ENCODE measurements around the gene UBE2D2.

Gene UBE2D2

DNA sequence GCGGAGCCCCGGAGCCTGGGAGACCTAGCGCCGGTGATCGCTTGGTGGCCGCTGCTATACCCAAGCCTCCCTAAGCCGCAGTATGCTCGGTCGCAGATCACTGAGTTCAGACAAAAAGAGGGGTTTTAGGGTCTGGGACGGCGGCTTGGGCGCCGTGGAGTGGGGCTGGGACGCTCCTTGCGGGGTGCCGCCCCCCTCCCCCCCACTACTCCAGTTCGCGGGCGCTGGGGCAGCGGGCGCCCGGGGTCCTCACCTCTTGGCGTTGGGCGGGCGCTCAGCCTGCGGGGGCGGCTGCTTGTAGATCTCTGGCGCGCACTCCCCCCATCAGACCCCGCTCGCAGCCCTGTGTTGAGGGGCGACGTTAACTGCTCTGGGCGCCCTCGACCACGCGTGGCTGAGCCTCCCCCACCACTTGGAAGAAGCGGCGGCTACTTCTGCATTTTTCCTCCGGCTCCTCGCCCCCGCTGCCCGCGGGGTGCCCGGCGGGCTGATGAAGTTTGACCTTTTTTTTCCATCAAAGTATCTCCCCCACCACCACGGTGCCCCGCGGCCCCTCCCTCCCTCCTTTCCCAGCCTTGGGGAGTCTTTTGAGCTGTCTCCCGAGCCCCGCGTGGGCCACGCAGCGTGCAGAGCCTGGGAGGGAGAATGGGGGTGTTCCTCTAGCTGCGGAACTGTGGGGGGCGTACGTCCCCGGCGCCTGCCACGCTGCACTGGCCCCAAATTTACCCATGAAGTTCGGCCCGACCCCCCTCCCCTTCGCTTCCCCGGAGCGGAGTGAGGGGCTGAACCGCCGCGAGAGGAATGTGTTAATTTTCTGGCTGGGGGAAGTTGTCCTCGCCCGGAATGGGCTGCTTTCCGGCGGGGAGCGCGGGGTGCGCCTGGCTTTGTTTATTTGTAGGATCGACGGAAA lies 88.2 kb downstream of the UBE2D2 start:
- no peak for DNase-seq

DNA sequence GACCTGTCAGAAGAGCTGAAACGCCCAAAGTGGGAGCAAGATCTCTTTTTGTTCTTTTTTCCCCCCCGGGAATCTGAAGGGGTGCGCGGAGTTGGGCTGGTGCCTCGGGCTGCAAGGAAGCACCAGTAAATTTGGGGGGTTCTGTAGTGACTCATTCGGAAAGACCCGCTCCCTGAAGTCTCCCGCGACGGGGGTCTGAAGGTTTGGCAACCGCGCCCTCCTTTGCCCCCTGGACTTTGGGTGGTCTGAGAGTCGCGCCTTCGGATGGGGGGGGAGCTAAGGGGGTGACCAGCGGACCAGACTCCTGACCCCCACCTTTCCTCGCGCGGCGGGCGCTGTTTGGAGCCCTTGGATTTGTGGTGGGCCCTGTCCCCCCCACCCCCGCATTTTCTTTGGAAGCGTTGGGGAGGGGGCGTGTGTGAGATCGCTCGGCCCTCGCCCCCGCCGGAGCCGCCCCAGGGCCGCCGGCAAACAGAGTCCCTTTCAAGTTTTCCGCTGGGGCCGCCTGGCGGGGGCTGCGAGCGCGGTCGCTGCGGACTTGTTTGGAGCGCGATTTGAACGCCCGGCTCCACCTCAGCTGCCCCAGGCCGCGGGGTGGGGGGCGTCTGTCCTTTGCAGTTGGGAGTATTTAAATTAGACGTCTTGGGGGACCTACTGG lies 89.0 kb downstream of the UBE2D2 start:
- peak in 1 of 4 experiments; percentile 13 for DNase-seq

DNA sequence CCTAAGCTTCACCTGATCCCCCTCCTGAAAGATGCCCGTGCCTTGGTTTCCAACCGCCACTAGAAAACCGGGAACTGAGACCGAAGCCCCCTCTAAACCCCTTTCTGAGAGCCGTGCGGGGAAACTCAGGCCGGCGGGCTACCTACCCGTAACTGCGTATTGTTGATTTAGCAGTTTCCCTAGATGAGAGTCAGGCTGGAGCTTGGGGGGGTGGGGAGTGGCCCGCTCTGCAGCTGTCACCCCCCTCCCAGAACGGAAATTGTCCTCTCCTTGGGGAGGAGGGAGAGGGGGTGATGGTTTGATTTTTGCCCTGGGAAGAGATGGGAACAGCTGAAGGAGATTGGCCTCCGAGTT lies 89.5 kb downstream of the UBE2D2 start:
- DNase-seq: no peak

DNA sequence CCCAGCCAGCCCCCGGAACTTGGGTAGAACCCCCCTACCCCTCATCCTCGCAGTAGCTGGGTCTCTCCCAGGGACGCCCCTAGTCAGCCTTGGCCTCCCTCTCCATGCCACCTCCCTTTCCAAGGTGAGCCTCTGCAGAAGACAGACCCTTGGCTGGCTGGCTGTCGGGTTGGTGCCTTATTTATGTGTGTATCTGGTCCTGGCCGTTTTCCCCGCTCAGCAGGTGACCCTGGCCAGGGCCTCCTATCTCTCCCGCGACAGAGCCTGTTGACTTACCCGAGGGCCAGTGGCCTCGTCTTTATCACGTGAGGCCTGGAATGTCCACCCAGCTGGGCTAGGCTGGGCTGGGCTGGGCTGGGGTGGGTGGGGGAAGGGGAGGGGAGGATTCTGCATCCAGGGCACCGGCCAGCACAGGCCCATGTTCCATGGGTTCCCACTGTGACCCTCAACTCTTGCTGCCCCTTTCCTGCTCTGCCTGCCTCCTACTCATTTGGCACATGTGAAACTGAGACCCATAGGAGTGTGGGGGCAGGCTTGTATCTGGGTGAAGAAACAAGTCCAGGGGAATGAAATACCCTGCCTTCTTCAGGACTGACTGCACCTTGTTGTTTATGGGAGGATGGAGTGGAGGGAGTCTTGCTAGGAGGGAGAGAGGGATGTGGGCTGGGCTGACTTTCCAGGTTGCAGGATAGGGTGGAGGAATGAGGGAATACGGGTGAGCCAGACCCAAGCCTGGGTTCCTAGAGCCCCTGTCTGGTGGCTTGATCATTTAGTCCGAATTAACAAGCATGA lies 90.1 kb downstream of the UBE2D2 start:
- DNase-seq: no peak

GRCh38 chr5:139651853-139652787 lies 91.0 kb downstream of the UBE2D2 start:
- peak in 2 of 4 experiments; percentile 19 to 22 for DNase-seq

GRCh38 chr5:139652788-139653241 lies 91.7 kb downstream of the UBE2D2 start:
- DNase-seq: no peak

DNA sequence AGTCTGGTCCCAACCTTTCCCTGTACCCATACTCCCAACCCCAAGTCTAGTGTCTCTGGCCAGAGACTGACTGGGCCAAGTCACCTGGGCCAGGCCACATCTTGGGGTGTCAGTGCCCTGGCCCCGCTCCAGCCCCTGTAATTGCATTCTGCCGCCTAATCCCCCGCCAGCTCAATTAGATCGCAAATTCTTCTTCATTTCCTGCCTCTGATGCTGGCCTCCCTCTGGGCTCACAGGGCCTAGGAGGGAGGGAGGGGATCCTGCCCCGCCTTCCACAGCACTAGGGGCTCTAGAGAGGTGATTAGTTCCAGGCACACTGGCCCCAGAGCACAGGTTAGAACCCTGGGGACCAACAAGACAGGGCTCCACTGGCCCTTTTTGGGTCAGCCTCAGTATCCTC lies 92.5 kb downstream of the UBE2D2 start:
- DNase-seq: no peak

- DNase-seq: no peak
Observed at GRCh38 chr5:139654464-139654863, 93.3 kb downstream of the UBE2D2 start.

- no peak for DNase-seq
Observed at GRCh38 chr5:139654871-139655491, 93.8 kb downstream of the UBE2D2 start.

- DNase-seq: no peak
Observed at GRCh38 chr5:139655727-139656271, 94.7 kb downstream of the UBE2D2 start.

DNA sequence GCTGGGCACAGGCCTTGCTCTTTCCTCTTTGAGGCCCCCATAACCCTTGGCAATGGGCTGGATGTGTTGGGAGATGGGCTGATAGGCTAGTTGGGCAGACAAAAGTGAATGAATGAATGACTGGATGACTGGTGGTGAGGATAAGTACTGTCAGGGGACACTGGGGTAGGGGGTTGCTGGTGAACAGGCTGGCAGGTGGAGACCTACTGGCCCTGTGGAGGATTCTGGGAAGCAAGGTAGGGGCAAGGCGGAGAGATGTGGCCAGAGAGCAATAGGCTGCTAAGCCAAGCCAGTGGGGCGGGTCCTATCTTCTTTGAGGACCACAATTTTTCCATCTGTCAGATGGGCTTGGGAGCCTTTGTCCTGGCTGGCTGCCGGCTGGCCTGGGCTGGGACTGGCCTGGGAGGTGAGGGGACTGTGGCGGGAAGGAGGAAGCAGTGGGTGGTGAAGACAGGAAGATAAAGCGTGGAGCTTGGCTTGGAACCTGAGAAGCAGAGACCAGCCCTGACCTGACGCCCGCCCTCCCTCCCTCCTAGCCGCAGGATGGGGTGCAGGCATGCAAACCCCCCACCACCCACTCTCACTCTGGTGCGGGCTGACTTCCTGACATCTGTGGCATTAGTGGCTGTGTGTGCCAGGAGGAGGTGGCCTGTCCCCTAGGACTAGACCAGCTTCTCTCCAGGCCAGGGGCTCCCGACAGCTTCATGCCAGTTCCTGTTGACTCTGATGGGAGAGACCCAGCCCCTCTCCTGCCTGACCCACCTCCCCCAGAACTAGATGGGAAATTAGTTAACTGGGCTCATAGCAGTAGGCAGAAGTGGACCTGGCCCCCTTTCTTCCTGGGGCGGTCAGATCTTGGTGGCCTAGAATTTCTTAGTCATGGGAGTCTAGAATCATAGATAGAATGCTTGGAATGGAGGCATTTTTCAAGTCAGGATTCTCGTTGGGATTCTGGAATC lies 96.5 kb downstream of the UBE2D2 start:
- DNase-seq: no peak

- no peak for DNase-seq
Observed at GRCh38 chr5:139658501-139658927, 97.4 kb downstream of the UBE2D2 start.

DNA sequence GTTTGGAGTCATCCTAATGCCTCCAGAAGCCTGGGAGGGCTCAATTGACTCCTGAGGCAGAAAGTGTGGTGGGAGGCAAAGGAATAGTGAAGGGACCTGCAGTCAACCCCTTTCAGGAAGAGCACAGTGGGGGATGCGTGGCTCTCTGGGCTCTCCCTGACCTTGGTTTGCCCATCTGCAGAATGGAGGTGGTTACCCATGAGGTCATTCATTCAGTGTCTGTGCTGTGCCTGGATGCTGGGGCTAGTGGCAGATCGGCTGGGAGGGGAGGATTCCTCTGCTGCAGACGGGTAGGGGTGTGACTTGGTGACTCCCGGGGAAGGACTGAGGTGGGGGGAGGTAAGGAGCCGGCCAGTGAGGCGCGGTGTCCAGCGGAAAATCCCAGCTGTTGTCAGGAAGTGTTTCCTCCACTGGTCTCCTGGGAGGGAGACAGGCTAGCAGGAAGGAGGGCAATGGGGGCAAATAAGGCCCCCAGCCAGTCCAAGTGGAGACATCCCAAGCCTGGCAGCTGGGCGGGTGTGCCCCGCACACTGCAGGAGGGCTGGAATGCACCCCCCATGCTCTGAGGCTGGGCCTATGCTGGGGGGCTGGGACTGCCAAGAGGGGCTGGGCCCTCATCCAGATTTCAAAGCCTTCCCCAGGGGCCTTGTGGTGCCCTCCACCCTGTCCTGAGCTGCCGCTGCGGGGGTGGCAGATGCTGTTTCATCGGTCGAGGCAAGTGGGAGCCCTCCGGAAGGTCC lies 98.0 kb downstream of the UBE2D2 start:
- no peak for DNase-seq

DNA sequence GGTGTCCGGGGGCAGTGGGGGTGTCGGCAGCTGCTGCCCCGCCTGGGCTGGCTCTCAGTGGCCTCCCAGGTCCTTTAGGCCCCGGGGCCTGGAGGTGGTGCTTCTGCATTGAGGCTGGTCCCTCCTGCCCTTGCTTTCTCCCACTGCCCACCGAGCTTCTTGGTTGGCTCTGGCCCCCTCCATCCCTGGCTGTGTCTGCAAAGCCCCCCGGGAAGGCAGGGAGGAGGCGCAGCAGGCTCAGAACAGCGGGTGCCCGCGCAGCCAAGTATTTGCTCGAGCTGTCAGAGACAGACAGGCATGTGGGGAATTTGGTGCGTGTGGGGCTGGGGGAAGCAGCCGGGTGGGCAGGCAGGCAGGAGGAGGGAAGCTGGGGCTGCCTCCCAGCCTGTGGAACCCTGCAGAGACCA lies 98.6 kb downstream of the UBE2D2 start:
- no peak for DNase-seq

DNA sequence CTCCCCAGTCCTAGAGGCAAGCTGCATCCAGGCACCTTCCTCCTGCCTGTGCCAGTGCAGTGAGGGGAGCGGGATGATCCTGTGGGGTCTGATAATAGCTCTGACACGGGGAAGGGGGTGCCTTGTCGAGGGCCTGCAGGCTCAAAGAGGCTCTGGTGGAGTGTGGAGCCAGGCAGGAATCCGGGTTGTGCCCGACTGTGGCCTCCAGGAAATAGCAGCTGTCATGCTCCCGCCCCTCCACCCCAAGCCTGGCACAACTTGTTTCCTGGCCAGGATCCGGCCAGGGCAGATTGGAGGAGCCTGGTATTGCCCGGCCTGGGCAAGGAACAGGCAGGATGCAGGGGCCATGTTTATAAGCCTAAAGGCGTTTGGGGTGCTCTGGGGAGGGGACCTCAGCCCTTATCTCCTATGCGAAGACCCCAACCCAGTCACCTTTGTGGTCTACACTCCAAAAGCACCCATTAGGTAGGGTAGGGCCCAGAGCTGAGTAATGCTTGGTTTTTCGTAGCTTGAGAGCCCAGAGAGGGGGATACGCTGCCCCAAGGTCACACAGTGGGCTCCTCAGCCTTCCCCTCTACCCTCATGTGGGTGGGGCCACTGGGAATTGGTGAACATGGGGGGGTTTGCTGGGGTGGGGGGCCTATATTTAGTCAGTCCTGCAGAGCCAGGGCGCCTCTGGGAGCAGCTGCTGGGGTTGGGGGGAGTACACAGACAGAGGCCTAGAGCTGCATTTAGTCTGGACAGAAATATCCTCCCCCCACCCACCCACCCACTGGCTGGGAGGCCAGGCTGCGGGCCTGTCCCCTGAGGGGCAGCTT lies 99.2 kb downstream of the UBE2D2 start:
- DNase-seq: no peak

GRCh38 chr5:139660923-139661814 lies 100.0 kb downstream of the UBE2D2 start:
- no peak for DNase-seq

- DNase-seq: no peak
Observed at GRCh38 chr5:139662617-139663016, 101.5 kb downstream of the UBE2D2 start.
